Hypothalamus (tissue), 51 donors: Measurements from ENCODE around the gene DCTN3.

Experiments used
- DNase-seq, 51 donors: peaks; one replicate each; lab custom pipeline; 2025; lab: John Stamatoyannopoulos, UW

Gene DCTN3

DNA sequence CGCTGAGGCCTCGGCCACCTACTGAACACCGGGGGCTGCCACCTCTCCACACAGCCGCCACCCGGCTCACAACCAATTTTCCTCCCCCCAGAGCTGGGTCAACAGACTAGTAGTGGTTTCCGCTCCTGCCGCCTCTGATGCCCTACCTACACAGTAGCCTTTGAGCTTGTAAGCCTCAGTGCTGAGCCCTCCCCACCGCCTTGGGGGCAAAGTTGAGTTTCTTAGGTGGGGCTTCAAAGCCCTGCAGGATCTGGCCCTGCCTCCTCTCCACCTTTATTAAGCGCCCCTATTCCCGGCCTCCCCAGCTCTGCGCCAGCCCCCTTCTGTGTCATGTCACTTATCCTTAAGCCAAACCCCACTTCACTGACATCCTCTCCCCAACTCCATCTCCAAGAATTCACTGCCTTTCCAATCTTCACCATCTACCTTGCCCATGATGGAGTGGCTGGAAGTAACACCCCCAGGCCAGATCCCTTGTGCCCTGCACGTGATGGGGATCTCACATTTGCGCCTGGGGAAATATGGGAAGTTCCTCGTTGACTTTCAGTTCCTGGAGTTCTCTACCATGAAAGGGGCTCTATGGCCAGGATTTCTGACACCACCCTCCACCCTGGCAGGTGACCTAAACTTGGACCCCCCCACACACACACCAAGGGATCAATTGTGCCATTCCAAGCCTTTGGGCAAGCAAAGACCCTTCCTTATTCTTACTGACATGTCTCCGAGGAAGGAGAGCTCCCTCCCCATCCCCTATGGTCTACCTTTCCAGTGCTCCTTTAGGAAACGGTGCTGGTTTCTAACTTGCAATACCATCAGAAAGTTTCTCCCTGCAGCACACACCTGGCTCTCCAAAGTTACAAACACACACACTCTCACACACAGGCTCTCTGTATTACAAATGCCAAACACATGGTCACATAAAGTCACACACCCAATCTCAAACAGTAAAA is 28.1 kb downstream of the DCTN3 start:
- DNase-seq: peak in 1 of 51 donors; percentile 16

DNA sequence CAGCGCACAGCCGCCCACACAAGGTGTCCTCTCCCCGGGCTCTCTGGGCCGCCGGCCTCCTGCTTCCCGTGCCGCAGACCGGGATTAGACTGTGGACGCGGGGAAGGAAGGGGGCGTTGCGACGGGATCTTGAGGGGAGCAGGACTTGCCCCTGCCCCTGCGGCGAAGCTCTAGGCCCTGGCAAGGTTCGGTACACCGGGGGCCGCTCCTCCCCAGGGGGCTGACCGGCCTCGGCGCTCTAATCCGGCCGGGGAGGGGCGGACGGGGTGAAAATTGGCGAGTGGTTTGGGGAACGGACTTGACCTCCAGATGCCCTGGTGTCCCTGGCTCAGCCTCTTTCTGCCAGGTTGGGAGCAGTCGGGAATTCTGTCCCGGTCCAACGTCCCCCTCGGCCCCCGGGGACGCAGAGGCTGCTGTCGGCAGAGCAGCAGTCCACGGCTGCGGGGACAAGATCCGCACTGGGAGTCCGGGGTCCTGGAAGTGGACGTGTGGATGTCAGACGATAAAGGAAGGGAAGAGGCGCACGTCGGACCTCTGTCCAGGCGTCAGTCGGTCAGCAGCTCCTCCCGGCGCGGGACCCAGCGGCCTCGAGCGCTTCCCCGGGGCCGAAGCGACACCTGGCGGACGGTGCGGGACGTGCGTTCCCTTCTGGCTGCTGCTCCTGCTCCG is 28.9 kb downstream of the DCTN3 start:
- DNase-seq: peak in 49 of 51 donors; percentile 35 to 92 (median 78)

DNA sequence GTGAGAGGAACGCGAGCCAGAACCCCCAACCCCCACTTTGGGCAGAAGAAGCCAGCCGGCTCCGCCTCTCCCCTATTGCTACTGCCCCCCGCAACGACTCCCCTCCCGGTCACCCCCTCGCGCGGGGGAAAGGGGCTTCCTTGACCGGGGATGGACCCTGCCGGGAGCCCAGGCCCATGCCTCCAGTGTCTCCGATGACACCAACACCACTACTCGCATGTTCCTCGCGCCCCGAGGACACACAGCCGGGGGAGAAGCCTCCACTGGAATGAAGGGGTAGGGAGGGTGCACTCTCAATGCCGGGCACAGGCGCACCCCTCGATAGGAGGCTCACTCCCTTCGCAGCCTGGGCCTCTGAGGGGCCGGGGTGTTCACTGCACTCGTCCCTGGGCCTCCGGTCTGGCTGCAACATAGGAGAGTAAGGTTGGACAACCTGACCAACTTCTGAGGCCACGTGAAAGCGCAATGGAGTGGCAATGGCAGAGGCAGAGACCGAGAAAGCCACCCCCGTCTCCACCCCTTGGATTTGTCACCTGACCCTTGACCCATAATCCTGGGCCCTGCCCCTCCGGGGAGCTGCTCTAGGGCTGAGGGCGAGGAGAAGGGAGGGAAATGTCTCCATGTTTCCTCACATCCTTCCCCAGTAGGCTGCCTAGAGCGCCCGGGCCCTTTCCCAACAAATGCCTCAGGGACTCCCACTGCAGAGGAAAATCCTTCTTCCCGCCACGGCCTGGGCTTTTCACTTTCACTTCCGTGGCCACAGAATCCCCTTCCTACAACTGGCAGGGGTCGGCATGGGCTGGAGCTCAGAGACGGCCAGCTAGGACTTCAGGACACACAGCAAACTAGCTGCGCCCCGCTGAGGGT is 29.7 kb downstream of the DCTN3 start:
- DNase-seq: peak in 4 of 51 donors; percentile 36 to 60 (median 52)

DNA sequence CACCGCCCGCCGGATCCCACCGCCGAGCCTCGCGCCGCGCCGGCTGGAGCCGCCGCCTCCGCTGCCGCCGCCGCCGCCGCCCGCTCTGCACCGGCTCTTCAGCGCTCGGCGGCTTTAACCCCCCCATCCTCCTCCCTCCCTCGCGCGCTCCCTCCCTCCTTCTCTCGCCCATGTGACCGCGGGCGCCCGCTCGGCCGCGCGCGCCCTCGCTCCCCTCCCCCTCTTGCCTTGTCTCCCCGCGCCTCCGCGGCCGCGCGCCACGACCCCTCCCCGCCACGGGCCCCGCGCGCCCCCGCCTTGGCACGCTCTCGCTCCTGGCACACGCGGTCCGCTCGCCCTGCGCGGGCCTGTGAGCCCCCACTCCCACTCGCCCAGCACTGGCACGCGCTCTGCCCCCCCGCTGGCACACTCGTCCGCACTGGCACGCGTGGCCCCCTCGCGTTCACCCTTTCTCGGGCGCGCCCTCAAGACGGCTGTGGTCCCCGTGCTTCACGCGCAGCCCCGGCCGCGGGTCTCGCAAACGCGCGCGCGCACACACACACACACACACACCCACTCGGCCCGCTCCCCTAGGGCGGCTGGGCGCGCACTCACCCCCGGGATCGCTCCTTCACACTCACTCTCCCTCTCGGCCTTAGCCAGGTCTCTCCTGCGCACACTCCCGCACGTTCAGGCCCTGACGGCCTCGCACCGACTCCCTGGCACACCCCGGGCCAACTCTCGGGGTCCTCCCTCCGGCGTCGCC is 30.5 kb downstream of the DCTN3 start, which contains the start of gene CNTFR:
CNTFR (minus strand) TSS at position 89 of the 745 bp plus-strand sequence. CDS start 20,743 bp downstream, outside the sequence.
- DNase-seq: peak in 48 of 51 donors; percentile 16 to 84 (median 66)

DNA sequence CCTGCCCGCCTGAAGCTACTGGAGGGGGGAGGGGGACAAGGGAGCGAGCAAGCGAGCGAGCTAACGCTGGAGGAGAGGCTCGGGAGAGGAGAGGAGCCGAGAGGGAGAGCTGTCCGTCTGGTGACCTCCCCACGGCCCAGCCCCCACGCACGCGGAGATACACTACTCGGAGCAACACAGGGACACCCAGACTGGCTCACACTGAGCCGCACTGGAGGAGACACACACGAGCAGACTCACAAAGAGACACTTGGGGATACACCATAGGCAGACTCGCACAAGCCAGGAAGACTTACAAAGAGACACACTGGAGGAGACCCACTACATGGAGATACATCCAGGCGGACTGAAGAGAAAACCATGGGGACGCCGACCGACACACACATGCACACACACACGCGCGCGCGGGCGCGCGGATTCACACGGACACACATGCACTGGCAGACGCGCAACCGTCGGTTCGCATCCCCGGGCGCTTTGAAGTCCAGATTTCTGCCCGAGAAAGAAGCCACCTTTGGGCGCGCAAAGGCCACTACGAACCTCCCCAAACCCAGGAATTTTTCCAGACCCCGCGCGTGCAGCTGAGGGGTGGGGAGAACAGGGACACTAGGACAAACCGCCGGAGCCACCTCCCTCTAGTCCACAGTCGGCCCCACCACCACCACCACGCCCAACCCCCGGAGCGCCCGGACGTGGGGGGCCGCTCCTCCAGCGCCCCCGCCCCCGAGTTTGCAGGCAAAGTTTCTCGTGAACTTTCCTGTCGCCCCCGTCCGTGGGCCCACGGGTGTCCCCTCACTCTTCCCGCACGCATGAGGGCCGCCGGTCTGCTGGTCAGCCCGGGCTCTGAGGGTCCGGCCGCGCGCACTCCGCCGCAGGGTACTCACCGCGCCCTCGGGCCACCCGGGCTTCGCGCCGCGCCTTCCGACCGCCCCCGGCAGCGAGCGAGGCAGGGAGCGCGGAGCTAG is 31.3 kb downstream of the DCTN3 start:
- DNase-seq: peak in 19 of 51 donors; percentile 13 to 51 (median 30)

DNA sequence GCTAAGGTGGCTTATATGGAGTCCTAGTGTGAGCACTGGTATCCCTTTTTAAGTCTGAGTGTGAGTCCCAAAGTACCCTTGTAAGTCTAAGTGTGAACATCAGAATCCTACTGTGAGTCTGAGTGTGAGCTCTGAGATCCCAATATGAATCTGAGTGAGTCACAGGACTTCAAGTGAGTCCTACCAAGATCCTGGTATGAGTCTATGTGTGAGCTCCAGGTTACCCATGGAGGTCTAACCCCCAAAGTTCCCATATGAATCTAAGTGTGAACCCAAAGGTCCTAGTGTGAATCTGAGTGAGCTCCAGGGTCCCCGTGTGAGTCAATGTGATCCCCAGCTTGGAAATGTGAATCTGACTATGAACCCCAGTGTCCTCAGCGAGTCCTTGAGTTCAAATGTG is 33.0 kb downstream of the DCTN3 start:
- no peak for DNase-seq

DNA sequence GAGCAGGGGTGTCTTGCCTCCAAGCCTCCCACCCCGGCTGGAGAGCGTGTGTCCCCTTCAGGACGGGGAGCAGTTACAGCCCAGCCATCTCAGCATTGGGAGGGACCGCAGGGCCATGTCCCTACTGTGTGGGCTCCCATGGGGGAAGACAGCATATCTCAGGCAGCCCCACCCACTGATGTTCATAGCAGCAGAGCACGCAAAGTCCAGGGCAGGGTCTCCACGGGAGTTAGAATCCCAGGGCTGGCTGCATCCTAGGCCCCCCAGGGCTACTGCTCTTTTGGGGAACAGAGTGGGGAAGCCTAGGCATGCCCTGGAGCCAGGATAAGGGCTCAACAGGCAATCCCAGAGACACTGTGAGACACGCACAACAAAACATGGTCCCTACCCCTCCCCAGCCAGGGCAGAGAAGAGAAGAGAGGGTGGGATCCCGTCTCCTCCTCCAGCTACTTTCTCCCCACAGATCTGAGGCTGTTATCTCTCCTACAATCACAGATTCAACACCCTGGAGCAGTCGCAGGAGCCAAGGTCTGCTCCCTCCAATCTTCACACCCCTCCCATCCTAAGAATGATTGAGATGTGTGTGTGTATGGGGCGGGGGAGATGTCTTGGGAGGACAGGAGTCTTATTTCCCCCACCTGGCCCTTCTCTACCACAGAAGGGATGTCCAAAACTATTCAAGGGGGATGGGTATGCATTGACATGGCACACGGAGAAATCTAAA is 34.2 kb downstream of the DCTN3 start:
- DNase-seq: no peak

DNA sequence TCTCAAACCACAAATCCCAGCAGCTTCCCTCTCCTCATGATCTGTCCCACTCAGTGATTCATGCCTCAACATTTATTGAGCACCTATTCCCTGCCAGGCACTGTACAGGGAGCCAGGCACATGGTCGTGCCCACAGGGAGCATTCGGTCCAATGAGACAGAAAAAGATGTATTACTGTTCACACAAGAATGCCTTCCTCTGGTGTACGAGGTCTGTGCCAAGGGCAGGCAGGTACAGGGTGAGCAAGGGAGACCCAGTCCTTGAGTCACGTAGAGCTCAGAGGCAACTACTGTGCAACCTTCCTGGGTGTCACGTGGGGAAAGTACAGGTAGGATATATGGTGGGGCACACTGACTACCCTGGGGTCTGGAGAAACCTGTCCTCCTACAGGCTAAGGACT is 35.3 kb downstream of the DCTN3 start:
- no peak for DNase-seq

DNA sequence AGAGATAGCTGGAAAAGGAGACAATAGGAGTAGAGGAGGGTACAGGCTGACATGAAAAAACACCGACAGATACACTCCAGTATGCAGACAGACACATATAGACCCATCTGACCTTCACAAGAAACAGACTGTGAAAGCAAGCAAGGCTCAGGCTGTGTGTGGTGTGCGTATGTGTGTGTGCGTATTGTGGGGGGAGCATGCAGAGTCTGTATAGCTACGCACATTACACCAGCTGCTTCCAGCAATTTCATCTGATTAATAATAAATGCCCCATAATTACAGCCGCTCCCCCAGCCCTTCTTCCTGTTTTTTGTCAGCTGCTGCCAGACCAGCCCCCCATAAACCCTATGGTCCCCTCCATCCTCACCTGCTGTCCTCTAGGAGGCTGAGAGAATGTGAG is 37.5 kb downstream of the DCTN3 start:
- DNase-seq: no peak

DNA sequence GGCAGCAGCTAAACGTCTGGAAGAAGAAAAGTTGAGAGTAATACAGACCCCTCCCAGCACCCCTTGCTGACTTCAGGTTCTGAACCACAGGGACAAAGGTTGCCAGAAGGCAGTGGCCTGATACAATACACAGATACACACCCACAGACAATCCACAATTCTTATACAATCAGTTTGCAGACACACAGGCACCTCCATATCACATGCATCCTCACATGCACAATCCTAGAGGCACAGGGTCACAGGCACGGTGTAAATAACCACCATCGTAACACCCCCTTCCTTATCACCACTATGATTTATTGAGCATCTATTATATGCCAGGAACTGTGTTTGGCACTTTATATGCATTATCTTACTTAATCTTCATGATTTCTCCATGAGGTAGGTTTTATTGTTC is 39.0 kb downstream of the DCTN3 start:
- DNase-seq: no peak

DNA sequence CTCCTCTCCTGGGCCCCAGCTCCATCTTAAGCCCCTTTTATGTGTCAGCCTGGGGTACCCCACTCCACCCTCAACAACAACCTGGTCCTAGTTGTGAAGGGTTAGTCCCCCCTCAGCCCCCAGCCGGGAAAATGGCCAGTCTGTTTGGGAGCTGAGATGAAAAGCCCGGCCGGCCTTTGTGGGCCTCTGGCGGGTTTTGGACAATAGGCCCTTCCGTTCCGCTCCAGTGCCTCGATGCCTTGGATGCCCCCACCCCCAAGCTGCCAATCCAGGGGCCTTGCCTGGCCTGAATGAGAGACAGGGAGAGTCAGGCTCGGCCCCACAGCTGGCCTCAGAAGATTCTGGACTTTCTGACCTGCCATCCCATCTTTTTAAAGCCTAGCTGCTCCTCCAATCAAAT is 39.9 kb downstream of the DCTN3 start:
- DNase-seq: peak in 14 of 51 donors; percentile 12 to 48 (median 27)

DNA sequence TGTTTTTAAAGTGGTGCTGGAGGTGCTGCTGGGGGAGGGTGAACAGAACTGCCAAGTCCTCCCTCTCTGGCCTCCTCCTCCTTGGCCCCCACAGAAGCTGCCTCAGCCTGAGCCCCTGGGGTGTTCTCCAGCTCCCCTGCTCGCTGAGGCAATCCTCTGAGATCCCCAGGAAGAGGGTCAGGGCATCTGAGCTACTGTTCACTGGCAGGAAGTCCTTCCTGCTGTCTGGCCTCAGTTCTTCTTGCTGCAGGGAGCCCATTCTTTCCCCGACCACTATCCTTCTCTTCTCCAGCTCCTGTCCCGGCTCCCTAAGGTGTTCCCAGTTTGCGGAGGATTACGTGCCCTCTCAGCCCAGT is 40.5 kb downstream of the DCTN3 start:
- peak in 1 of 51 donors; percentile 21 for DNase-seq

DNA sequence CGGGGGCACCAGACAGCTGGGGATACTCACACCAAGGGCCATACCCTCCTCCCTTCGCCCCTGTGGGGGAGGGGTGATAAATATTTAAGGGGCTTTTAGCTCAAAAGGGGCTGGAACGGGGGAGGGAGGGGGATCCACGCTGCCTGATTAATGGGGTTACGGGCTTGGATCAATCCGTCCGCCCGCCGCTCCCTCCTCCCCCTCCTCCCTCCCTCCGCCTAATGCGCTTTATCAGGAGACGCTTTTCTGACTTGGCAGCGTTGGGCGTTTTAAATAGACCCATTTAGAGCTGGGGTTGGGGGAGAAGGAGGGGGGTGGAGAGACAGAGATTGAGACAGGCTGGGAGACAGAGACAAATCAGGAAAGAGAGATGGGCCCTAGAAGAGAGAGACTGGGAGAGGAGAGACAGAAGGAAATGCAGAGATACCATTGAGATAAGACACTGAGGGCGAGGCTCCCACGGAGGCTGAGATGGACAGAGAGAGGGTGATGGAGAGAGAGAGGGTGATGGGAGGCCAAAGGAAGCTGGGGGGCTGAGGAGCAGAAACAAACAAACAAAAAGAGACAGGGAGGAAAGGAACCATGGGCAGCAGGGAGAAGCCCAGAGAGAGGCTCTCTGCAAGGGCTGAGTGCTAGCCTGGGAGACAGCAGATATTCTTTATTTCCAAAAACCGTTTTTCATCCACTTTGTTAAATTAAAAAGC is 41.0 kb downstream of the DCTN3 start:
- DNase-seq: peak in 5 of 51 donors; percentile 18 to 23 (median 22)

DNA sequence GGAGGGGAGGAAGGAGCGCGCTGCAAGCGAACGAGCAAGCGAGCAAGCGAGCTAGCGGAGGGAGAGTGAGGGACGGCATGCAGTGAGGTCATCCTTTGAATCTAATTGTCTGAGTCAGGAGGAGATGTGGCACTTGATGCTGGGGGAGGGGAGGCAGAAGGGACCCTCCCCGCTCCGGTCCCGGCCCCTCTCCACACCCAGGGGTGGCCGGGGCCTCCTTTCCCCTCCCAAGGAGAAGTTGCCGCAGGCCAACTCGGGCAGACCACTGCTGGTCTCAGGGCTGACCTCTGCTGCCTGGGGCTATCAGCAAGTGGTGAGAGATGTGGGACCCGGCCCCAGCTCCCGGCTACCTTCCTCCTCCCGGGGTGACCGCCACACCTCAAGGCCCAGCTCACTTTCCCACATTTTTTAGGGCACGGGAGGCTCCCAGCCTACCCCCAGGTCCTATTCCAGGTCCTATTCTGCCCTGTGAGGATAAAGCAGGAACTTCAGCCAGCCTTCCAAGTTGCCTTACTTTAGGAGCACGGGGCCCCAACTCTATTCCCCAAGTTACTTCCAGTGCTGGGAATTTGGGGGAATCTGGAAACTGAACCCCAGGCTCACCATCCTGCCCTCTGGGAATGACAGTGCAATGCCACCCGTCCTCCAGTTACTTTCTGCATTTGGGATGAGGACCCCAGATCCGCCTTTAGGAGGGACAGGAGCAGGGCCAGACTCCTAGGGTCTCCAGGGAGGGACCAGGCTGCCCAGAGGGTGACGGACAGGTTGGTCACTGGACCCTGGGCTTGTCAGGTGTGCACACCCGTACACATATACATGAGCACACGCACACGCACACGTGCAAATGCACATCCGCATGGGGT is 41.8 kb downstream of the DCTN3 start:
- DNase-seq: peak in 13 of 51 donors; percentile 11 to 54 (median 33)

DNA sequence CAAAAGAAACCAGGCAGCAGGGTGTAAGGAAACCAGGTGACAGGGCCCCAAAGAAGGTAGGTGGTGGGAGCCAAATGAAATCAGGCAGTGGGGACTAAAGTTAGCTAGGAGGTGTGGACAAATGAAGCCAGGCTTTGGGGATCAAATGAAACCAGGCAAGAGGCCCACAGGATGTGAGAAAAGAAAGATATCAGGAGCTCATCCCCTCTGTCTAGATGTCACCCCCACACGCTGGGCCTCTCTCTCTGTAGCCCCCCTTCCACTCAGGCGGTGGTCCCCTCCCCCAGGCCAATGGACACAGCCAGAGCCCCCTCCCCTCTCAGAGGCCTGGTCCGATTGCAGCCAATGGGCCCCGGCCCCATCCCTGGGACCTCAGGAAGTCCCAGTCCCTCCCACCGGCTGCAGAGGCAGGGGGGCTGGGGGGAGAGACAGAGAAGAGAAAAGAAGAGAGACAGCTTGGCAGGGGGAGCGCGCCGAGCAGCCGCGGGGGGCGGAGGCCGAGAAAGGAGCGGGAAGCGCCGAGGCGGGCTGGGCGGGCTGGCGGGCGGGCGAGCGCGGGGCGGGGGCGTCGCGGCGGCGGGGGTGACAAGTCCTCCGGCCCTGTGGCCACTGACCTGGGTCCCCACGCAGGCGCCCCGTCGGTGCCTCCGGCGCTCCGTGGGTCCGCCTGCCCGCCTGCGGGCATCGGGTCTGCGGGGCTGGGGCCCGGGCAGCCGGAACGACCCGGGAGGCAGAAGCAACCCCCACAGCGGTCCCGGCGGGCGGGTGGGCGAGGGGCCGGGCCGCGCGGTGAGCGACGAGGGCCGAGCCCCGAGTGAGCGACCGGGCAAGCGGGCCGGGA is 42.7 kb downstream of the DCTN3 start:
- DNase-seq: peak in 18 of 51 donors; percentile 12 to 54 (median 28)
